ENCODE data around the gene SOWAHD.
"Not testable (repeated sequence)": the region's sequence is repeated elsewhere in the genome, so short reads cannot be mapped to it uniquely, and the experiment has no call there.

Gene SOWAHD

DNA sequence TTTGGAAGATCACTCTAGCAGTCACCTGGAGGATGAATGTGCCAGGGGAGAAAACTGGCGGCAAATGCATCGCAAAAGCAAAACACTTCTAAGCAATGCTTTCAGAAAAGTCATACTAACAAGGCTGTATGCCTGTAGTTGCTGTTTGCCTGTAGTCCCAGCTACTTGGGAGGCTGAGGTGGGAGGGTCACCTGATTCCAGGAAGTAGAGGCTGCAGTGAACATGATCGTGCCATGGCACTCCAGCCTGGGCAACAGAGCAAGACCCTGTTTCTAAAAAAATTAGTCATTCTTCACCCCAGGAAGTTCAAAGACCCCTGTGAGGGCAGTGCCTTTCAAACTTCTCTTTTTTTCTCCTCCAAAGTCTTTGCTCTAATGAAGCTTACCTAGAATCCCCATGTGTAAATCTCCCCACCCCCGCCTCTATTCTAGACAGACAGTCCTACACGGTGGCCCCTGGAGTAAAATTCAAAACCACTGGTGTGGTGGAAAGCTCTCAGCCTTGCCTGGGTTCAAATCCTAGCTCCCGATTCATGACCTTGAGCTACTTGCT lies 5.5 kb downstream of the SOWAHD start:
- in situ Hi-C loops (cut with HindIII; ENCODE audit: low sequenced_read_pairs): no loop called here
- TF ChIP-seq, protein P1, sequence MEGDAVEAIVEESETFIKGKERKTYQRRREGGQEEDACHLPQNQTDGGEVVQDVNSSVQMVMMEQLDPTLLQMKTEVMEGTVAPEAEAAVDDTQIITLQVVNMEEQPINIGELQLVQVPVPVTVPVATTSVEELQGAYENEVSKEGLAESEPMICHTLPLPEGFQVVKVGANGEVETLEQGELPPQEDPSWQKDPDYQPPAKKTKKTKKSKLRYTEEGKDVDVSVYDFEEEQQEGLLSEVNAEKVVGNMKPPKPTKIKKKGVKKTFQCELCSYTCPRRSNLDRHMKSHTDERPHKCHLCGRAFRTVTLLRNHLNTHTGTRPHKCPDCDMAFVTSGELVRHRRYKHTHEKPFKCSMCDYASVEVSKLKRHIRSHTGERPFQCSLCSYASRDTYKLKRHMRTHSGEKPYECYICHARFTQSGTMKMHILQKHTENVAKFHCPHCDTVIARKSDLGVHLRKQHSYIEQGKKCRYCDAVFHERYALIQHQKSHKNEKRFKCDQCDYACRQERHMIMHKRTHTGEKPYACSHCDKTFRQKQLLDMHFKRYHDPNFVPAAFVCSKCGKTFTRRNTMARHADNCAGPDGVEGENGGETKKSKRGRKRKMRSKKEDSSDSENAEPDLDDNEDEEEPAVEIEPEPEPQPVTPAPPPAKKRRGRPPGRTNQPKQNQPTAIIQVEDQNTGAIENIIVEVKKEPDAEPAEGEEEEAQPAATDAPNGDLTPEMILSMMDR (IDR thresholded peaks at IDR 0.05; ENCODE audit: low read depth, low read length): no peak
- H3K4me3 ChIP-seq (ENCODE audit: low read depth, low read length): no peak overlapping the region
- no peak for DNase-seq (ENCODE audit: low read depth, low spot score)

DNA sequence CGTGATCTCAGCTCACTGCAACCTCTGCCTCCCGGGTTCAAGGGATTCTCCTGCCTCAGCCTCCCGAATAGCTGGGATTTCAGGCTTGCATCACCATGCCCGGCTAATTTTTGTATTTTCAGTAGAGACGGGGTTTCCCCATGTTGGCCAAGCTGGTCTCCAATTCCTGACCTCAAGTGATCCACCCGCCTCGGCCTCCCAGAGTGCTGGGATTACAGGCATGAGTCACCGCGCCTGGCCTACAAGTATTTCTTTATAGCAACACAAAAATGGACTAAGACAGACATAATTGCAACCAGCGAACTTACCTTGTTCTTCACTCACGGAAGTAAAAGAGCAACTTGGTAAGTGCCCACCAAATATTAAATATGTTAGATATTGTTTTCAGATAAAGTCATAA lies 10.0 kb downstream of the SOWAHD start:
- H3K4me3 ChIP-seq (ENCODE audit: low read depth, low read length); in situ Hi-C loops (cut with HindIII; ENCODE audit: low sequenced_read_pairs): not testable (repeated sequence)
- peak; percentile 54 for DNase-seq (ENCODE audit: low read depth, low spot score)

DNA sequence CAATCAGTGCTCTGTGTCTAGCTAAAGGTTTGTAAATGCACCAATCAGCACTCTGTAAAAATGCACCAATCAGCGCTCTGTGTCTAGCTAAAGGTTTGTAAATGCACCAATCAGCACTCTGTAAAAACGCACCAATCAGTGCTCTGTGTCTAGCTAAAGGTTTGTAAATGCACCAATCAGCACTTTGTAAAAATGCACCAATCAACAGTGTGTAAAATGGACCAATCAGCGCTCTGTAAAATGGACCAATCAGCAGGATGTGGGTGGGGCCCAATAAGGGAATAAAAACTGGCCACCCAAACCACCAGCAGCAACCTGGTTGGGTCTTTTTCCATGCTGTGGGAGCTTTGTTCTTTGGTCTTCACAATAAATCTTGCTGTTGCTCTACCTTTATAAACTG lies 11.0 kb downstream of the SOWAHD start:
- H3K4me3 ChIP-seq (ENCODE audit: low read depth, low read length); DNase-seq (ENCODE audit: low read depth, low spot score); in situ Hi-C loops (cut with HindIII; ENCODE audit: low sequenced_read_pairs): not testable (repeated sequence)

DNA sequence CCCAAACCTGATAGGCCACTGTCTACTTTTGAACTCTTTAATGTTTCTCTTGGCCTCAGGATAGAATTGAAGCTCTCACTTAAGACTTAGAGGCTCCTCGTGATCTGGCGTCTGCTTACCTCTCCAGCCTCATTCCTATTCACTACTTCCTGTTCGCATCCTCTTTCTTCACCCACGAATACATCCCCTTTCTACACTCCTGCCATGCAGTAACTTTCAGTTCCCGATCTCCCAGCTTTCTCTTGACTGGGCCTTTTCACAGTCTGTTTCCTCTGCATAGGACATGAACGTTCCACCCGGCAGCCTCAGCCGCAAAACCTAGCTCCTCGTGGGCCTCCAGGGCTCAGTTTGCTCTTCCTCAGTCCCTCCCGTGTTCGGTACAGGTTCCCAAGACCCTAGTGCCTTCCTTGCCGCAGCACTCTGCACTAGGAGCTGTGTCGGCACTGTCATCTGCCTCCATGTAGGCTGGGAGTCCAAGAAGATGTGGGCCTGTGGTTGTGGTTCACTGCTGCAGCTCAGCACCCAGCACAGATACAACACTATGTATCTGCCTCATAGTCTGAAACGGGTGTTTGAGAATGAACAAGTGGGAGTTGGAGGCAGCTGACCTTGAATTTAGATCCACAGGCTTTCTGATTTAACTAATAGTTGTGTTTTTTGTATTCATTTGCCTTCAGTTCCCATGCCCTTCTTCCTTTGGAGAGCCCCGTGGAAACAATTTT lies 17.3 kb downstream of the SOWAHD start:
- no peak for DNase-seq (ENCODE audit: low read depth, low spot score)
- no peak overlapping the region for H3K4me3 ChIP-seq (ENCODE audit: low read depth, low read length)
- TF ChIP-seq, protein P1 (IDR thresholded peaks at IDR 0.05; ENCODE audit: low read depth, low read length): no peak
- in situ Hi-C loops (cut with HindIII; ENCODE audit: low sequenced_read_pairs): no loop called here

- no peak for DNase-seq (ENCODE audit: low read depth, low spot score)
- in situ Hi-C loops (cut with HindIII; ENCODE audit: low sequenced_read_pairs): no loop called here
- TF ChIP-seq, protein P1 (IDR thresholded peaks at IDR 0.05; ENCODE audit: low read depth, low read length): no peak
- no peak overlapping the region for H3K4me3 ChIP-seq (ENCODE audit: low read depth, low read length)
These were observed 20.4 kb downstream of the SOWAHD start for GRCh38 chrX:119778829-119779228.

- H3K4me3 ChIP-seq (ENCODE audit: low read depth, low read length): no peak overlapping the region
- in situ Hi-C loops (cut with HindIII; ENCODE audit: low sequenced_read_pairs): no loop called here
- TF ChIP-seq, protein P1 (IDR thresholded peaks at IDR 0.05; ENCODE audit: low read depth, low read length): no peak
- DNase-seq (ENCODE audit: low read depth, low spot score): no peak
These were observed 24.6 kb downstream of the SOWAHD start for GRCh38 chrX:119783026-119783425.

GRCh38 chrX:119784747-119785446 lies 26.5 kb downstream of the SOWAHD start:
- in situ Hi-C loops (cut with HindIII; ENCODE audit: low sequenced_read_pairs): no loop called here
- no peak for DNase-seq (ENCODE audit: low read depth, low spot score)
- TF ChIP-seq, protein P1 (IDR thresholded peaks at IDR 0.05; ENCODE audit: low read depth, low read length): peak; percentile 57
- H3K4me3 ChIP-seq (ENCODE audit: low read depth, low read length): no peak overlapping the region

All from astrocyte of the spinal cord (primary cell).